Vagina (tissue), 2 donors: ENCODE results near the gene LRRC18.

Experiments
- CTCF ChIP-seq, 3 experiments: fragments of 450-650 bp in 2 of 3; fragments of 200-600 bp in 1 of 3; sonication (generic) in 1 of 3; IDR thresholded peaks; one replicate each; pipeline ENCODE4 v1.5.1; 2017 to 2019; ENCODE audit warnings: antibody characterized with exemption in 3 of 3, mild to moderate bottlenecking in 2 of 3, moderate library complexity in 2 of 3
- POLR2AphosphoS5 ChIP-seq, 2 donors: sonication (generic); formaldehyde crosslinking; IDR thresholded peaks; one replicate each; pipeline ENCODE4 v1.9.0; 2017; ENCODE audit warnings: antibody characterized with exemption in 2 of 2, mild to moderate bottlenecking in 2 of 2, low read depth in 1 of 2; ENCODE audit not compliant: insufficient read depth in 1 of 2

DNA sequence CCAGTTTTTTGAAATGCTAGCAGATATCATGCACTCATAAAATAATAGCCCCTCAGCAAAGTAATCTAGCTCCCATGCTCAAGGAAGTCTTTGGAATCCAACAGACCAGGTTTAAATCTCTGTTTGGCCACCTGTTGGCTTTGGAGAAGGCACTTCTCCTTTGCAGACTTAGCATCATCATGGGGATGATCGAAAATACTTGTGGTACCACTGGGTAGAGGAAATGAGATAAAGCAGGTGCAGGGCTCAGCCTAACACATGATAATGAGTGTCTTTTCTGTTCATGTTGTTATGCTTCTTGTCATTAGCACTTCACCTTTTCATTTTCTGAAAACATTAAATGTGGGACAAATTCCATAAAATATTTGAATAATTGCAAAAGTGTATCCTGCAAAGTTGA is 67.4 kb downstream of the LRRC18 start:
- no peak for TF ChIP-seq CTCF (IDR thresholded peaks at IDR 0.05)
- TF ChIP-seq POLR2AphosphoS5 (IDR thresholded peaks at IDR 0.05; ENCODE audit: insufficient read depth in 1 of 2, low read depth in 1 of 2): no peak
